ENCODE data around the gene ZNF597. TPM values are rescaled to one million over a fixed set of nuclear protein-coding genes. Genes with fewer than 3 reads are reported as not detected.
"Not testable (repeated sequence)": the region's sequence is repeated elsewhere in the genome, so short reads cannot be mapped to it uniquely, and the experiment has no call there.

Gene ZNF597
- total RNA-seq, 1 experiment from 2014 or later, result 3.5 TPM

DNA sequence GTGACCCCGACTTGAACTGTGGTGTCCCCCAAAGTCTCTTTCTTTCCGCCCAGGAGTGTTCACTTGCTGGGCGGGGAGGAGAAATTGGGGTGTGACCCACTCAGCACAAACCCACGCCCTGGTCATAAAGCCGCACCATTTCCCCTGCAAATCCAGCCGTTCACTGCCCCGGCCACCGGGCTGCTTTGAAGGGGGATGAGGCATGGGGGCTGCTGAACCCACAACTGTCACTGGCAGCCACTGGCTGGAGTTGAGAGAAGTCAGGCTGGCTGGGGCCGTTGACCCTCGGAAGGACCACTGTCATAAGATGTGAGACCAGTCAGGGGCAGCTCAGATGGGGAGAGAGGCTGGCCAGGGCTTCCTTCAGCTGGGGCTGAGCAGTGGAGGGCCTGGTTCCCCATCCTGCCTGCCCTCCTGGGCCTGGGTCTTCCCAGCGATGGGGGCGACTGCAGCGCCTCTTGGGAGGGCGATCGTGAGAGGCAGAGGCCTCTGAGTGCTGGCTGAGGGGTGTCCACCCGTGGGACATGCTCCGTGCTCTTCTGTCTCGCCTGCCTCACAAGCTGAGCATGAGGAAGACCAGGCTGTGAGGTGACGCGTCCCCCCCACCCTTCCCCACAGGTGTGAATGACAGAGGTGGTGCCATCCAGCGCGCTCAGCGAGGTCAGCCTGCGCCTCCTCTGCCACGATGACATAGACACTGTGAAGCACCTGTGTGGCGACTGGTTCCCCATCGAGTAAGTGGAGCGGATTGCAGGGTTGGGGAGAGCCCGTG is 32.5 kb upstream of the ZNF597 start:
- peak overlapping the region; percentile 17; the same call in 1 of the 2 replicates for H3K14ac ChIP-seq (ENCODE audit: insufficient read depth, low read length)
- no peak overlapping the region for H3K23ac ChIP-seq (ENCODE audit: insufficient read length, low read depth, low read length)
- H3K4me1 ChIP-seq (ENCODE audit: insufficient read depth, low read length), result no peaks in the 10 kb centered on the region
- H3T11ph ChIP-seq (ENCODE audit: low read length), result no peak overlapping the region
- peaks cover 3% of the 10 kb centered on the region for H4K20me1 ChIP-seq (ENCODE audit: control insufficient read depth, insufficient read depth, insufficient read length)
- Mint-ChIP-seq H3K36me3 (ENCODE audit: insufficient read depth in 1 of 3, low read depth in 3 of 3) (peaks cover 3 to 19% (median 11%) of the 10 kb centered on the region in 3 experiments; a peak in 6 of 7 replicates), H3K4me3 (no peak overlapping the region), H3K4me1 (peaks cover under 1 to 2% of the 10 kb centered on the region in 2 experiments), H3K27ac (peak overlapping the region in 2 of 3 experiments; percentile 68 to 90; a peak in 4 of 7 replicates), H3K9me3 (no peaks in the 10 kb centered on the region), H3K27me3 (ENCODE audit: low read depth) (no peaks in the 10 kb centered on the region; the same call in 1 of the 2 replicates)
- no peak overlapping the region for H2AFZ ChIP-seq (ENCODE audit: low read length)
- no peaks in the 10 kb centered on the region for H3K9me3 ChIP-seq (ENCODE audit: control insufficient read depth, low read depth, low read length)
- no peaks in the 10 kb centered on the region for H3K23me2 ChIP-seq (ENCODE audit: insufficient read length, low read depth, low read length, poor library complexity, severe bottlenecking)
- no peak overlapping the region for H3K4ac ChIP-seq (ENCODE audit: low read depth, low read length)
- H3K4me2 ChIP-seq (ENCODE audit: insufficient read depth, insufficient read length, low read length), result no peak overlapping the region
- no peaks in the 10 kb centered on the region for H3K27me3 ChIP-seq (ENCODE audit: insufficient read depth, low read length)
- no peak overlapping the region for H4K91ac ChIP-seq (ENCODE audit: insufficient read length, low read depth, low read length)
- TF ChIP-seq, protein P1, sequence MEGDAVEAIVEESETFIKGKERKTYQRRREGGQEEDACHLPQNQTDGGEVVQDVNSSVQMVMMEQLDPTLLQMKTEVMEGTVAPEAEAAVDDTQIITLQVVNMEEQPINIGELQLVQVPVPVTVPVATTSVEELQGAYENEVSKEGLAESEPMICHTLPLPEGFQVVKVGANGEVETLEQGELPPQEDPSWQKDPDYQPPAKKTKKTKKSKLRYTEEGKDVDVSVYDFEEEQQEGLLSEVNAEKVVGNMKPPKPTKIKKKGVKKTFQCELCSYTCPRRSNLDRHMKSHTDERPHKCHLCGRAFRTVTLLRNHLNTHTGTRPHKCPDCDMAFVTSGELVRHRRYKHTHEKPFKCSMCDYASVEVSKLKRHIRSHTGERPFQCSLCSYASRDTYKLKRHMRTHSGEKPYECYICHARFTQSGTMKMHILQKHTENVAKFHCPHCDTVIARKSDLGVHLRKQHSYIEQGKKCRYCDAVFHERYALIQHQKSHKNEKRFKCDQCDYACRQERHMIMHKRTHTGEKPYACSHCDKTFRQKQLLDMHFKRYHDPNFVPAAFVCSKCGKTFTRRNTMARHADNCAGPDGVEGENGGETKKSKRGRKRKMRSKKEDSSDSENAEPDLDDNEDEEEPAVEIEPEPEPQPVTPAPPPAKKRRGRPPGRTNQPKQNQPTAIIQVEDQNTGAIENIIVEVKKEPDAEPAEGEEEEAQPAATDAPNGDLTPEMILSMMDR (conservative IDR thresholded peaks at IDR 0.05), result no peak
- H3K18ac ChIP-seq (ENCODE audit: insufficient read length, low read depth, low read length), result no peak overlapping the region
- H2BK20ac ChIP-seq (ENCODE audit: low read depth, low read length, poor library complexity, severe bottlenecking), result no peak overlapping the region
- no peak overlapping the region for H4K8ac ChIP-seq (replicated peaks; ENCODE audit: insufficient read length, low read depth, low read length)
- H2AK5ac ChIP-seq (ENCODE audit: insufficient read length, low read length), result no peak overlapping the region
- no peak overlapping the region for H3K9ac ChIP-seq (ENCODE audit: extremely low read depth, insufficient read length, low read length)
- no peak overlapping the region for H2BK12ac ChIP-seq (ENCODE audit: insufficient read length, low read depth, low read length)
- 0 out of 2 replicates have a peak overlapping the region, but pooled peaks have one; percentile 68 for H2BK15ac ChIP-seq (ENCODE audit: low read depth, low read length)
- WGBS (ENCODE audit: extremely low coverage, insufficient read length, low lambda C conversion rate), result no CpG with 5 or more reads among the region's 29 CpGs
- H2BK5ac ChIP-seq (ENCODE audit: insufficient read length, low read length), result no peak overlapping the region
- no peak overlapping the region for H2BK120ac ChIP-seq (ENCODE audit: low read depth, low read length, poor library complexity, severe bottlenecking)
- DNase-seq, result no peak
- no peak overlapping the region for H4K5ac ChIP-seq (ENCODE audit: insufficient read length, low read depth, low read length)
- H3K27ac ChIP-seq (ENCODE audit: insufficient read length, low read depth, low read length), result no peak overlapping the region
- no peaks in the 10 kb centered on the region for H3K79me1 ChIP-seq (ENCODE audit: insufficient read depth, low read depth, low read length, poor library complexity, severe bottlenecking)
- H3K79me2 ChIP-seq (ENCODE audit: insufficient read depth, low read length), result peaks cover 2% of the 10 kb centered on the region; the same call in 1 of the 2 replicates
- no peak overlapping the region for H3K56ac ChIP-seq (ENCODE audit: insufficient read length, low read depth, low read length)

DNA sequence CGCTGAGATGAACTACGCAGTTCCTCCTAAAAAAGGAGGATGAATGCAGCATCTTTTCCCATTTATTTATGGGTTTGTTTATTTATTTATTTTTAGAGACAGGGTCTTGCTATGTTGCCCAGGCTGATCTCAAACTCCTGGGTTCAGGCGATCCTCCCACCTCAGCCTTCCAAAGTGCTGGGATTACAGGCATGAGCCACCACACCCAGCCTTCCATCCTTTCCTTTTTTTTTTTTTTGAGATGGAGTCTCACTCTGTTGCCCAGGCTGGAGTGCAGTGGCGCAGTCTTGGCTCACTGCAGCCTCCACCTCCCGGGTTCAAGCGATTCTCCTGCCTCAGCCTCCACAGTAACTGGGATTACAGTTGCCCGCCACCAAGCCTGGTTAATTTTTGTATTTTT is 31.6 kb upstream of the ZNF597 start:
- H3K9me3 Mint-ChIP-seq; H2BK120ac ChIP-seq (ENCODE audit: low read depth, low read length, poor library complexity, severe bottlenecking); H3K9ac ChIP-seq (ENCODE audit: extremely low read depth, insufficient read length, low read length); H3K23ac ChIP-seq (ENCODE audit: insufficient read length, low read depth, low read length); H3K4ac ChIP-seq (ENCODE audit: low read depth, low read length); H4K91ac ChIP-seq (ENCODE audit: insufficient read length, low read depth, low read length); DNase-seq; H2AK5ac ChIP-seq (ENCODE audit: insufficient read length, low read length); H3K4me2 ChIP-seq (ENCODE audit: insufficient read depth, insufficient read length, low read length); H3K4me3 Mint-ChIP-seq; H3K9me3 ChIP-seq (ENCODE audit: control insufficient read depth, low read depth, low read length); H3K27me3 Mint-ChIP-seq (ENCODE audit: low read depth); H3K27ac ChIP-seq (ENCODE audit: insufficient read length, low read depth, low read length); H3K14ac ChIP-seq (ENCODE audit: insufficient read depth, low read length); H4K20me1 ChIP-seq (ENCODE audit: control insufficient read depth, insufficient read depth, insufficient read length); H3T11ph ChIP-seq (ENCODE audit: low read length); H3K79me1 ChIP-seq (ENCODE audit: insufficient read depth, low read depth, low read length, poor library complexity, severe bottlenecking); H3K23me2 ChIP-seq (ENCODE audit: insufficient read length, low read depth, low read length, poor library complexity, severe bottlenecking); H3K4me1 Mint-ChIP-seq; H3K4me1 ChIP-seq (ENCODE audit: insufficient read depth, low read length); H2BK20ac ChIP-seq (ENCODE audit: low read depth, low read length, poor library complexity, severe bottlenecking); H3K18ac ChIP-seq (ENCODE audit: insufficient read length, low read depth, low read length); H4K8ac ChIP-seq (replicated peaks; ENCODE audit: insufficient read length, low read depth, low read length); H2BK12ac ChIP-seq (ENCODE audit: insufficient read length, low read depth, low read length); H2AFZ ChIP-seq (ENCODE audit: low read length); H3K27me3 ChIP-seq (ENCODE audit: insufficient read depth, low read length); H2BK15ac ChIP-seq (ENCODE audit: low read depth, low read length); H2BK5ac ChIP-seq (ENCODE audit: insufficient read length, low read length); H3K27ac Mint-ChIP-seq; H4K5ac ChIP-seq (ENCODE audit: insufficient read length, low read depth, low read length); H3K56ac ChIP-seq (ENCODE audit: insufficient read length, low read depth, low read length); H3K79me2 ChIP-seq (ENCODE audit: insufficient read depth, low read length): not testable (repeated sequence)
- WGBS (ENCODE audit: extremely low coverage, insufficient read length, low lambda C conversion rate), result no CpG with 5 or more reads among the region's 7 CpGs
- peaks cover 3 to 17% (median 11%) of the 10 kb centered on the region in 3 experiments; a peak in 6 of 7 replicates for H3K36me3 Mint-ChIP-seq (ENCODE audit: insufficient read depth in 1 of 3, low read depth in 3 of 3)

Measured in H9 (cell line).